SK-N-SH (cell line): ENCODE measurements around the gene XRCC6. TPM values are rescaled to one million over a fixed set of nuclear protein-coding genes. Genes with fewer than 3 reads are reported as not detected.

Source experiments
- CTCF ChIA-PET: fragments of 300-600, 350-600 bp; formaldehyde crosslinking; extraction: SDS; loops from one replicate; lab custom pipeline; 2021; lab: Yijun Ruan, JAX
- POLR2A ChIA-PET: fragments of 350-600 bp; sonication (Branson Sonifier 250); formaldehyde crosslinking; extraction: SDS; loops from one replicate; lab custom pipeline; 2020; ENCODE audit warnings: antibody characterized with exemption, inconsistent platforms; lab: Yijun Ruan, JAX
- DNase-seq: peaks from one replicate; pipeline ENCODE4 v3.0.0; 2012
- H2AFZ ChIP-seq: fragments of 200-600 bp; sonication (generic); 2 replicates; pipeline ENCODE4 v1.8.1; 2016; ENCODE audit warnings: antibody characterized with exemption, mild to moderate bottlenecking, low read depth
- H3F3A ChIP-seq: fragments of 200-600 bp; sonication (generic); replicated peaks from 2 replicates; pipeline ENCODE3; 2016; ENCODE audit warnings: antibody characterized with exemption, mild to moderate bottlenecking; ENCODE audit not compliant: insufficient read depth
- H3K27ac ChIP-seq, 2 experiments: fragments of 200-500 bp in 1 of 2; fragments of 200-600 bp in 1 of 2; sonication (Bioruptor generic) in 1 of 2; sonication (generic), shearing (Covaris generic) in 1 of 2; 2 replicates each; pipeline versions ENCODE4 v1.5.1 to v1.6.1; 2014 to 2016; ENCODE audit warnings: low read depth in 2 of 2, inconsistent platforms in 1 of 2, low read length in 1 of 2, mild to moderate bottlenecking in 1 of 2, mixed read lengths in 1 of 2
- H3K27me3 ChIP-seq: fragments of 200-600 bp; sonication (generic), shearing (Covaris generic); 2 replicates; pipeline ENCODE4 v1.6.1; 2016; ENCODE audit warnings: mixed run types; ENCODE audit not compliant: insufficient read depth
- H3K36me3 ChIP-seq, 2 experiments: fragments of 200-500 bp in 1 of 2; fragments of 200-600 bp in 1 of 2; sonication (Bioruptor generic) in 1 of 2; sonication (generic) in 1 of 2; replicated peaks in 1 of 2; 2 replicates each; pipeline versions ENCODE3 to v1.5.1; 2014 to 2016; ENCODE audit warnings: low read length in 1 of 2, mild to moderate bottlenecking in 1 of 2; ENCODE audit not compliant: insufficient read depth in 2 of 2, control insufficient read depth in 1 of 2
- H3K4me1 ChIP-seq, 2 experiments: fragments of 200-500 bp in 1 of 2; fragments of 200-600 bp in 1 of 2; sonication (Bioruptor generic) in 1 of 2; sonication (generic), shearing (Covaris generic) in 1 of 2; 2 replicates each; pipeline versions ENCODE4 v1.5.1 to v1.6.1; 2014 to 2016; ENCODE audit warnings: low read depth in 1 of 2, low read length in 1 of 2, mixed run types in 1 of 2; ENCODE audit not compliant: insufficient read depth in 2 of 2, control insufficient read depth in 1 of 2
- H3K4me2 ChIP-seq: fragments of 200-600 bp; sonication (generic), shearing (Covaris generic); 2 replicates; pipeline ENCODE4 v1.6.1; 2017; ENCODE audit warnings: mixed run types
- H3K4me3 ChIP-seq, 2 experiments: fragments of 200-500 bp in 1 of 2; fragments of 200-600 bp in 1 of 2; sonication (Bioruptor generic) in 1 of 2; sonication (generic), shearing (Covaris generic) in 1 of 2; 2 replicates each; pipeline versions ENCODE4 v1.5.1 to v1.8.1; 2014 to 2016; ENCODE audit warnings: low read depth in 2 of 2, inconsistent platforms in 1 of 2, low read length in 1 of 2, mild to moderate bottlenecking in 1 of 2, mixed read lengths in 1 of 2, moderate library complexity in 1 of 2
- H3K79me2 ChIP-seq: fragments of 200-600 bp; sonication (generic); 2 replicates; pipeline ENCODE4 v1.8.1; 2017; ENCODE audit warnings: mild to moderate bottlenecking; ENCODE audit not compliant: insufficient read depth
- H3K9ac ChIP-seq: fragments of 200-600 bp; sonication (generic); 2 replicates; pipeline ENCODE4 v1.6.1; 2017; ENCODE audit warnings: mixed run types
- H3K9me2 ChIP-seq: fragments of 200-600 bp; sonication (generic); 2 replicates; pipeline ENCODE4 v1.6.1; 2017; ENCODE audit warnings: mixed run types
- H3K9me3 ChIP-seq: fragments of 200-600 bp; sonication (generic); 2 replicates; pipeline ENCODE4 v1.6.1; 2017; ENCODE audit warnings: mixed run types, mild to moderate bottlenecking, moderate library complexity
- H4K20me1 ChIP-seq: fragments of 200-600 bp; sonication (generic); 2 replicates; pipeline ENCODE4 v1.6.1; 2017; ENCODE audit warnings: mild to moderate bottlenecking, mixed run types; ENCODE audit not compliant: insufficient read depth
- EP300 ChIP-seq, 2 experiments: IDR thresholded peaks; 2 replicates each; pipeline versions ENCODE4 v1.4.0 to v1.6.1; 2012; ENCODE audit warnings: borderline replicate concordance in 1 of 2, low read depth in 1 of 2, low read length in 1 of 2
- EZH2phosphoT487 ChIP-seq: fragments of 200-600 bp; sonication (generic); IDR thresholded peaks from 2 replicates; pipeline ENCODE4 v1.6.1; 2017; ENCODE audit warnings: low read depth, mixed run types, mild to moderate bottlenecking, antibody characterized with exemption, moderate library complexity, borderline replicate concordance
- GATA2 ChIP-seq: sonication (generic); formaldehyde crosslinking; IDR thresholded peaks from 2 replicates; pipeline ENCODE4 v1.5.0; 2020; ENCODE audit warnings: mild to moderate bottlenecking, missing genetic modification reagents
- MAX ChIP-seq: IDR thresholded peaks from 2 replicates; pipeline ENCODE4 v1.4.0; 2012; ENCODE audit warnings: low read depth
- MEF2A ChIP-seq: IDR thresholded peaks from 2 replicates; pipeline ENCODE4 v1.4.0; 2012; ENCODE audit warnings: low read depth, borderline replicate concordance
- NRF1 ChIP-seq: IDR thresholded peaks from 2 replicates; pipeline ENCODE4 v1.6.1; 2012; ENCODE audit warnings: low read depth, mild to moderate bottlenecking, low read length
- RAD21 ChIP-seq: IDR thresholded peaks from 2 replicates; pipeline ENCODE4 v1.6.1; 2012; ENCODE audit warnings: mild to moderate bottlenecking, low read length
- RCOR1 ChIP-seq: fragments of 150-350 bp; IDR thresholded peaks from 2 replicates; pipeline ENCODE4 v1.6.1; 2017; ENCODE audit warnings: antibody characterized with exemption, low read length
- REST ChIP-seq: IDR thresholded peaks from 2 replicates; pipeline ENCODE4 v1.6.1; 2012; ENCODE audit warnings: mild to moderate bottlenecking, low read depth, low read length, moderate library complexity
- SIN3A ChIP-seq: IDR thresholded peaks from 2 replicates; pipeline ENCODE4 v1.6.1; 2012; ENCODE audit warnings: low read depth, mild to moderate bottlenecking, low read length, moderate library complexity, borderline replicate concordance
- SMC3 ChIP-seq: IDR thresholded peaks from 2 replicates; pipeline ENCODE4 v1.6.1; 2012; ENCODE audit warnings: low read depth, low read length, improper control_type of control experiment
- USF2 ChIP-seq: fragments of 150-350 bp; IDR thresholded peaks from 2 replicates; pipeline ENCODE4 v1.6.1; 2017; ENCODE audit warnings: antibody characterized with exemption, low read length, low read depth, borderline replicate concordance
- YY1 ChIP-seq: IDR thresholded peaks from 2 replicates; pipeline ENCODE4 v1.4.0; 2012; ENCODE audit warnings: low read depth, mild to moderate bottlenecking
- WGBS: methylation state at CpG from one replicate; pipeline ENCODE4 v1.1.6; 2017; ENCODE audit warnings: low lambda C conversion rate; 5-methylcytosine and 5-hydroxymethylcytosine counted together
- polyA plus RNA-seq, 3 experiments: library from polyadenylated mRNA; depleted of rRNA; stranded (reverse); fragments of >200 nt; gene quantifications; 2 replicates each; pipeline ENCODE4 v1.2.3, GENCODE V29; 2012

Gene XRCC6
- polyA plus RNA-seq, 1 of the 3 experiments (the other 2 are of a cell fraction), result 78.1 TPM

DNA sequence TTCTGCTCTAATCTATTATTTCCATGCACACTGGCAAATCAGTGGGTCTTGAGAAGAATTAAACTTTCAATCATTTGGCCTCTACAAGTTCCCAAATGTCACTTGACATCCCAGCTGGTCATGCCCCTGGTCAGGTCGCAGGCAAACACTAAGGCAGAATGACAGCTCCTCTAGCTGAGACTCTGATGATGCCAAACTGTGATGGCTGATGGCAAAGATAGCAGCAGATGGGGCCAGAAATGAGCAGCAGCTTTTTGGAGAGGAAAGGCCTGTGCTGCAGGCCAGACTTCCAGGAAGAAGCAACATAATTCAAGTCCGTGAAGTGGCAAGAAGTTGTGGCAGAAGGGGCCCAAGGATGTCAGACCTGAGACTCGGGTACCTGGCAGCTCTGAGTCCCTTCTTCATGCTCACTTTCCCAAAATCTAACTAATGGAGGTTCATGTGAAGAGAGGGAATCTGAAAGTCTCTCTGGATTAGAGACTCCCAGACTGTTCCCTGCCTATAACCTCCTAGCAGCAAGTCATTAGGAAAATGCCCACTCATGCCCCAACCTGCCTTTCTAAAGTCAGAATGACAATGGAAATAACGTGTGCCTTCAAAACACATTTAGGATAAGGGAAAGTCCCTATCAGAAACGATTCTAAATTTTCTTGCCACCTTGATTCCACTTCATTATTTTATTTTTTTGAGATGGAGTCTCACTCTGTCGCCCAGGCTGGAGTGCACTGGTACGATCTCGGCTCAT lies 22.0 kb upstream of the XRCC6 start (continued):
- TF ChIP-seq REST (no peak), EP300 (IDR thresholded peaks at IDR 0.05; ENCODE audit: borderline replicate concordance in 1 of 2, low read depth in 1 of 2, low read length in 1 of 2) (no peak), RAD21 (no peak)
- TF ChIP-seq, all 33 proteins: peak for 0

GRCh38 chr22:41600976-41601375 lies 20.1 kb upstream of the XRCC6 start:
- Histone ChIP-seq H3K9me3 (no peaks in the 10 kb centered on the region), H2AFZ (no peak overlapping the region), H3K9me2 (no peaks in the 10 kb centered on the region), H3K4me1 (peaks cover 5 to 14% of the 10 kb centered on the region in 2 experiments; a peak in 2 of 4 replicates), H3F3A (no peaks in the 10 kb centered on the region), H3K4me2 (no peak overlapping the region), H3K79me2 (no peaks in the 10 kb centered on the region), H3K4me3 (no peak overlapping the region), H3K36me3 (peaks cover 0 to 19% of the 10 kb centered on the region in 2 experiments), H3K9ac (no peak overlapping the region), H3K27ac (no peak overlapping the region), H3K27me3 (no peaks in the 10 kb centered on the region), H4K20me1 (no peaks in the 10 kb centered on the region)
- WGBS, result 100% methylated on average over 3 of the region's 8 CpGs
- ChIA-PET CTCF (no interaction called here), POLR2A (no interaction called here)
- DNase-seq, result no peak
- no peak for TF ChIP-seq MEF2A
- no peak for TF ChIP-seq MAX
- no peak for TF ChIP-seq EZH2phosphoT487
- no peak for TF ChIP-seq USF2
- TF ChIP-seq RCOR1, result no peak
- TF ChIP-seq YY1, result no peak
- no peak for TF ChIP-seq NRF1
- no peak for TF ChIP-seq SIN3A
- no peak for TF ChIP-seq EP300 (IDR thresholded peaks at IDR 0.05; ENCODE audit: borderline replicate concordance in 1 of 2, low read depth in 1 of 2, low read length in 1 of 2)
- no peak for TF ChIP-seq SMC3
- TF ChIP-seq GATA2, result no peak
